ENCODE results near the gene PDE10A.

PDE10A gene

GRCh38 chr6:165695722-165696515, 32.9 kb upstream of the PDE10A start:
- no peaks in the 10 kb centered on the region for H3K4me1 ChIP-seq (ENCODE audit: insufficient read depth, low read length)
- no peak for ATAC-seq (ENCODE audit: insufficient read depth, low read depth)
- DNase-seq, result no peak
- peaks cover 5% of the 10 kb centered on the region for H3K9me3 ChIP-seq (ENCODE audit: insufficient read depth, low read length, severe bottlenecking)
- H2AFZ ChIP-seq (ENCODE audit: low read depth, low read length), result no peak overlapping the region
- H3K79me2 ChIP-seq (ENCODE audit: insufficient read depth, low read length), result no peaks in the 10 kb centered on the region
- H3K27ac ChIP-seq (ENCODE audit: low read length), result no peak overlapping the region
- no peak overlapping the region for H3K4me3 ChIP-seq (ENCODE audit: low read depth in 1 of 2, low read length in 2 of 2)
- H3K27me3 ChIP-seq (ENCODE audit: insufficient read depth, low read length, poor library complexity), result no peaks in the 10 kb centered on the region
- no peak overlapping the region for H3K9ac ChIP-seq (ENCODE audit: low read depth, low read length)
- no peak for TF ChIP-seq CTCF (IDR thresholded peaks at IDR 0.05; ENCODE audit: borderline replicate concordance, extremely low read depth, low read length, poor library complexity, severe bottlenecking)
- TF ChIP-seq EZH2 (IDR thresholded peaks at IDR 0.05; ENCODE audit: borderline replicate concordance, low read depth, low read length, severe bottlenecking), result no peak
- no peak overlapping the region for H3K4me2 ChIP-seq (ENCODE audit: insufficient read depth, low read length)
- no peaks in the 10 kb centered on the region for H4K20me1 ChIP-seq (ENCODE audit: insufficient read depth, low read length)
- H3K36me3 ChIP-seq (ENCODE audit: insufficient read depth, low read length), result no peaks in the 10 kb centered on the region

GRCh38 chr6:165694296-165694695, 31.3 kb upstream of the PDE10A start:
- Histone ChIP-seq H3K9ac (ENCODE audit: low read depth, low read length) (no peak overlapping the region), H3K27ac (ENCODE audit: low read length) (no peak overlapping the region), H4K20me1 (ENCODE audit: insufficient read depth, low read length) (no peaks in the 10 kb centered on the region), H3K79me2 (ENCODE audit: insufficient read depth, low read length) (no peaks in the 10 kb centered on the region), H2AFZ (ENCODE audit: low read depth, low read length) (no peak overlapping the region), H3K36me3 (ENCODE audit: insufficient read depth, low read length) (no peaks in the 10 kb centered on the region), H3K4me2 (ENCODE audit: insufficient read depth, low read length) (no peak overlapping the region), H3K4me1 (ENCODE audit: insufficient read depth, low read length) (no peaks in the 10 kb centered on the region), H3K4me3 (ENCODE audit: low read depth in 1 of 2, low read length in 2 of 2) (no peak overlapping the region), H3K9me3 (ENCODE audit: insufficient read depth, low read length, severe bottlenecking) (peaks cover 5% of the 10 kb centered on the region), H3K27me3 (ENCODE audit: insufficient read depth, low read length, poor library complexity) (no peaks in the 10 kb centered on the region)
- TF ChIP-seq CTCF (IDR thresholded peaks at IDR 0.05; ENCODE audit: borderline replicate concordance, extremely low read depth, low read length, poor library complexity, severe bottlenecking) (no peak), EZH2 (IDR thresholded peaks at IDR 0.05; ENCODE audit: borderline replicate concordance, low read depth, low read length, severe bottlenecking) (no peak)
- DNase-seq (no peak), ATAC-seq (ENCODE audit: insufficient read depth, low read depth) (no peak)

- Histone ChIP-seq H3K4me3 (ENCODE audit: low read depth in 1 of 2, low read length in 2 of 2) (no peak overlapping the region), H3K4me2 (ENCODE audit: insufficient read depth, low read length) (no peak overlapping the region), H3K27me3 (ENCODE audit: insufficient read depth, low read length, poor library complexity) (no peaks in the 10 kb centered on the region), H3K9me3 (ENCODE audit: insufficient read depth, low read length, severe bottlenecking) (no peaks in the 10 kb centered on the region), H3K9ac (ENCODE audit: low read depth, low read length) (no peak overlapping the region), H4K20me1 (ENCODE audit: insufficient read depth, low read length) (no peaks in the 10 kb centered on the region), H3K79me2 (ENCODE audit: insufficient read depth, low read length) (no peaks in the 10 kb centered on the region), H3K36me3 (ENCODE audit: insufficient read depth, low read length) (no peaks in the 10 kb centered on the region), H3K4me1 (ENCODE audit: insufficient read depth, low read length) (no peaks in the 10 kb centered on the region), H2AFZ (ENCODE audit: low read depth, low read length) (no peak overlapping the region), H3K27ac (ENCODE audit: low read length) (no peak overlapping the region)
- no peak for ATAC-seq (ENCODE audit: insufficient read depth, low read depth)
- TF ChIP-seq EZH2 (IDR thresholded peaks at IDR 0.05; ENCODE audit: borderline replicate concordance, low read depth, low read length, severe bottlenecking) (no peak), CTCF (IDR thresholded peaks at IDR 0.05; ENCODE audit: borderline replicate concordance, extremely low read depth, low read length, poor library complexity, severe bottlenecking) (no peak)
- no peak for DNase-seq
Measured at GRCh38 chr6:165692106-165692653, 29.1 kb upstream of the PDE10A start.

Data from DND-41 (cell line).